HepG2 (cell line): ENCODE measurements around the gene JAZF1. TPM values are rescaled to one million over a fixed set of nuclear protein-coding genes. Genes with fewer than 3 reads are reported as not detected.

Source experiments
- ATAC-seq: fragments of 200-7000 bp; cut with Tn5 transposase; 3 replicates; pipeline ENCODE4 v1.9.1; 2020; ENCODE audit warnings: mild to moderate bottlenecking, moderate library complexity
- BruUV-seq: library from RNA; stranded (reverse); fragments of 400-500 nt; replicated peaks from 2 replicates; lab custom pipeline; 2021; lab: Mats Ljungman, UMichigan
- CTCF ChIA-PET: fragments of 300-600 bp; formaldehyde crosslinking; extraction: SDS; loops from one replicate; lab custom pipeline; 2021; ENCODE audit warnings: low total read pairs, inconsistent platforms, low intra/inter-chr PET ratio; lab: Yijun Ruan, JAX
- POLR2A ChIA-PET: fragments of 350-600 bp; sonication (Branson Sonifier 250); formaldehyde crosslinking; loops from one replicate; lab custom pipeline; 2020; ENCODE audit warnings: antibody characterized with exemption, inconsistent platforms; lab: Yijun Ruan, JAX
- DNase-seq: peaks from one replicate; pipeline ENCODE4 v3.0.0-alpha.2; 2015; ENCODE audit warnings: low spot score
- FAIRE-seq: peaks from 3 replicates; lab custom pipeline; 2011; peaks lifted over from hg19 to GRCh38; lab: Jason Lieb, UNC
- H2AFZ ChIP-seq: one replicate; pipeline ENCODE4 v1.6.1; 2011; ENCODE audit warnings: low read length, inconsistent platforms
- H3K27ac ChIP-seq: fragments of 300-600 bp; 3 replicates; pipeline ENCODE4 v1.8.0; 2011; ENCODE audit warnings: mixed run types, mild to moderate bottlenecking, mixed read lengths, low read length, inconsistent platforms; ENCODE audit not compliant: insufficient read depth; ENCODE audit errors: extremely low read length
- H3K27me3 ChIP-seq, 2 experiments: fragments of 200-600 bp in 1 of 2; 2 replicates in 1 of 2; 3 replicates in 1 of 2; pipeline versions ENCODE4 v1.6.0 to v1.8.0; 2011; ENCODE audit warnings: low read length in 2 of 2, mild to moderate bottlenecking in 2 of 2, moderate library complexity in 2 of 2, inconsistent platforms in 1 of 2; ENCODE audit not compliant: insufficient read depth in 2 of 2, control insufficient read depth in 1 of 2
- H3K36me3 ChIP-seq, 2 experiments: fragments of 200-600 bp in 1 of 2; replicated peaks in 1 of 2; 2 replicates in 1 of 2; 3 replicates in 1 of 2; pipeline versions ENCODE4 v1.5.1 to v1.8.0; 2011; ENCODE audit warnings: low read length in 2 of 2, inconsistent platforms in 1 of 2; ENCODE audit not compliant: insufficient read depth in 2 of 2, control insufficient read depth in 1 of 2
- H3K4me1 ChIP-seq: 2 replicates; pipeline ENCODE4 v1.5.1; 2012; ENCODE audit warnings: low read length, inconsistent platforms; ENCODE audit not compliant: insufficient read depth
- H3K4me2 ChIP-seq: 2 replicates; pipeline ENCODE4 v1.6.0; 2011; ENCODE audit warnings: low read depth, low read length, inconsistent platforms
- H3K4me3 ChIP-seq, 3 experiments: fragments of 200-600 bp in 1 of 3; sonication (generic), shearing (Covaris generic) in 1 of 3; replicated peaks in 1 of 3; 2 replicates each; pipeline ENCODE4 v1.5.1; 2011 to 2016; ENCODE audit warnings: low read length in 3 of 3, inconsistent platforms in 2 of 3, low read depth in 2 of 3, mild to moderate bottlenecking in 2 of 3, control low read depth in 1 of 3, mixed read lengths in 1 of 3; ENCODE audit not compliant: insufficient read depth in 1 of 3
- H3K79me2 ChIP-seq: one replicate; pipeline ENCODE4 v1.6.1; 2011; ENCODE audit warnings: low read length, inconsistent platforms; ENCODE audit not compliant: insufficient read depth
- H3K9ac ChIP-seq: 2 replicates; pipeline ENCODE4 v1.6.0; 2011; ENCODE audit warnings: mild to moderate bottlenecking, low read depth, low read length, inconsistent platforms; ENCODE audit not compliant: insufficient read depth
- H3K9me3 ChIP-seq: 2 replicates; pipeline ENCODE4 v1.5.1; 2012; ENCODE audit warnings: mild to moderate bottlenecking, low read length
- H4K20me1 ChIP-seq: 2 replicates; pipeline ENCODE4 v1.6.0; 2011; ENCODE audit warnings: inconsistent platforms, mild to moderate bottlenecking, low read length, moderate library complexity; ENCODE audit not compliant: insufficient read depth
- ARNT2 ChIP-seq: sonication (generic); formaldehyde crosslinking; IDR thresholded peaks from 2 replicates; pipeline ENCODE4 v1.8.0; 2022; ENCODE audit warnings: mild to moderate bottlenecking, low read depth, missing genetic modification reagents, moderate library complexity
- KAT7 ChIP-seq: IDR thresholded peaks from 2 replicates; pipeline ENCODE4 v1.6.1; 2018; ENCODE audit warnings: borderline replicate concordance, missing compliant biosample characterization
- POLR2AphosphoS2 ChIP-seq: IDR thresholded peaks from 2 replicates; pipeline ENCODE4 v1.6.1; 2011; ENCODE audit warnings: low read depth, low read length, improper control_type of control experiment
- PRMT3 ChIP-seq: sonication (generic); formaldehyde crosslinking; IDR thresholded peaks from 2 replicates; pipeline ENCODE4 v1.8.1; 2022; ENCODE audit warnings: low read depth, mild to moderate bottlenecking, moderate library complexity, missing genetic modification reagents, borderline replicate concordance
- SNAPC4 ChIP-seq: sonication (generic); formaldehyde crosslinking; IDR thresholded peaks from 2 replicates; pipeline ENCODE4 v1.4.0; 2020; ENCODE audit warnings: mild to moderate bottlenecking, missing genetic modification reagents
- XRCC5 ChIP-seq: fragments of 200-400 bp; formaldehyde crosslinking; optimal IDR thresholded peaks from 2 replicates; pipeline ENCODE3; 2017; ENCODE audit warnings: mild to moderate bottlenecking, low read length
- ZBTB39 ChIP-seq: sonication (generic); formaldehyde crosslinking; IDR thresholded peaks from 2 replicates; pipeline ENCODE4 v1.5.0; 2020; ENCODE audit warnings: missing genetic modification reagents
- ZNF362 ChIP-seq: sonication (generic); formaldehyde crosslinking; IDR thresholded peaks from 2 replicates; pipeline ENCODE4 v1.4.0; 2020; ENCODE audit warnings: missing genetic modification reagents, mild to moderate bottlenecking, borderline replicate concordance
- ZNF710 ChIP-seq: sonication (generic); formaldehyde crosslinking; IDR thresholded peaks from 2 replicates; pipeline ENCODE4 v1.5.0; 2020; ENCODE audit warnings: mild to moderate bottlenecking, missing genetic modification reagents, borderline replicate concordance
- WGBS: methylation state at CpG from one replicate; pipeline ENCODE4 v1.1.6; 2017; ENCODE audit warnings: low lambda C conversion rate; 5-methylcytosine and 5-hydroxymethylcytosine counted together
- in situ Hi-C: cut with HindIII; loops from 2 replicates; pipeline ENCODE4 v1.10.0; 2017; ENCODE audit warnings: low pct_unique_long_range_greater_than_20kb; ENCODE audit not compliant: extremely low pct_ligation_motif_present
- intact Hi-C: fragments of 100-400 bp; cut with micrococcal nuclease; formaldehyde crosslinking; loops from one replicate; pipeline ENCODE4 v1.10.0; 2022; ENCODE audit not compliant: unreplicated experiment
- polyA plus RNA-seq, 8 experiments: library from polyadenylated mRNA; depleted of rRNA in 3 of 8; stranded (reverse) in 7 of 8; unstranded in 1 of 8; fragments of >200 nt; fragmentation: Illumina TruSeq in 4 of 8; extraction: Trizol in 4 of 8; gene quantifications; 2 replicates each; pipeline versions ENCODE4 v1.2.1 to v1.2.3, GENCODE V29; 2011 to 2016; ENCODE audit warnings: low read depth in 4 of 8, missing spikeins in 1 of 8, mixed read lengths in 1 of 8; ENCODE audit not compliant: insufficient read depth in 1 of 8
- total RNA-seq, 5 experiments: library from RNA; depleted of rRNA; stranded (reverse); fragments of >200 nt; fragmentation: Illumina TruSeq; extraction: Trizol; gene quantifications; 2 replicates each; pipeline ENCODE4 v1.2.3, GENCODE V29; 2016; ENCODE audit warnings: low read depth in 1 of 5
- TF ChIP-seq, protein P1 (sequence below): sonication (generic); formaldehyde crosslinking; IDR thresholded peaks from 2 replicates; pipeline ENCODE4 v1.4.0; 2020; ENCODE audit warnings: mild to moderate bottlenecking, missing genetic modification reagents

The JAZF1 gene
- total and polyA plus RNA-seq, 2 of the 13 experiments (the other 11 are each of a cell fraction or from before 2014, with no cell fraction given): not detected

DNA sequence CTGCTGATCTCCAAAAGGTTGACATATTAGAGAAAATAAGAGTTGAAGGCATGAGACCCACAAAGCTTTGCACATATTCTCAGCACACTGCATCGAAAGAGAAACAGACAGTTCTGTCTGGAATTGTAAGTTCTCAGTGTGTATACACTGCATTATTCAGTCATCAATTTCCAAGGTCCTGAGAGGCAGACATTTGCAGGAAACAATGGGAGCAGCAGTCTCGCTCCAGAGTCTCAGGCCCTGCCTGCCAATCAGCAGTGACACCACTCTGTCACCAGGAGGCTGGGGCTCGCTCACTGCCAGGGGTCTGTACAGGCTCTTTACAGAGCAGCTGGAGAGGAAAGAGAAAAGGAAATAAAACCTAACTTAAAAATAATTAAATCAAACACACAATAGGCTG lies 36.3 kb downstream of the JAZF1 start:
- TF ChIP-seq XRCC5: no peak
- TF ChIP-seq ARNT2 (CRISPR knock-in tag): no peak
- TF ChIP-seq POLR2AphosphoS2: no peak
- TF ChIP-seq SNAPC4: no peak
- no peak for TF ChIP-seq ZNF362 (CRISPR knock-in tag)
- TF ChIP-seq KAT7: no peak
- TF ChIP-seq PRMT3 (CRISPR knock-in tag): no peak
- TF ChIP-seq, protein P1, sequence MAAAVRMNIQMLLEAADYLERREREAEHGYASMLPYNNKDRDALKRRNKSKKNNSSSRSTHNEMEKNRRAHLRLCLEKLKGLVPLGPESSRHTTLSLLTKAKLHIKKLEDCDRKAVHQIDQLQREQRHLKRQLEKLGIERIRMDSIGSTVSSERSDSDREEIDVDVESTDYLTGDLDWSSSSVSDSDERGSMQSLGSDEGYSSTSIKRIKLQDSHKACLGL: no peak
- no peak for TF ChIP-seq ZBTB39
- TF ChIP-seq ZNF710 (CRISPR knock-in tag): no peak
- TF ChIP-seq, all 625 proteins: peak for 0
- in situ Hi-C loops (no loop called here), intact Hi-C loops (no loop called here)
- H3K9me3 ChIP-seq: no peaks in the 10 kb centered on the region
- no peaks in the 10 kb centered on the region for H3K27me3 ChIP-seq
- CTCF ChIA-PET: no interaction called here
- no TSS peak for BruUV-seq
- H2AFZ ChIP-seq: no peak overlapping the region
- POLR2A ChIA-PET: no interaction called here
- no peak overlapping the region for H3K4me2 ChIP-seq
- no peak overlapping the region for H3K9ac ChIP-seq
- DNase-seq (no peak), ATAC-seq (peak; percentile 75), FAIRE-seq (no peak)
- H3K79me2 ChIP-seq: no peaks in the 10 kb centered on the region
- H3K4me1 ChIP-seq: no peaks in the 10 kb centered on the region
- H3K36me3 ChIP-seq: no peaks in the 10 kb centered on the region
- no peak overlapping the region for H3K4me3 ChIP-seq
- no peak overlapping the region for H3K27ac ChIP-seq
- H4K20me1 ChIP-seq: no peaks in the 10 kb centered on the region
- 30% methylated on average over 3 of the region's 3 CpGs for WGBS
